CD4-positive, alpha-beta T cell treated with Interleukin-4 for 1 hour (primary cell): ENCODE measurements around the gene HSPD1.

Source experiments
- DNase-seq, 2 donors: peaks; one replicate each; pipeline ENCODE4 v3.0.0-alpha.2; 2020 to 2022

Gene HSPD1

DNA sequence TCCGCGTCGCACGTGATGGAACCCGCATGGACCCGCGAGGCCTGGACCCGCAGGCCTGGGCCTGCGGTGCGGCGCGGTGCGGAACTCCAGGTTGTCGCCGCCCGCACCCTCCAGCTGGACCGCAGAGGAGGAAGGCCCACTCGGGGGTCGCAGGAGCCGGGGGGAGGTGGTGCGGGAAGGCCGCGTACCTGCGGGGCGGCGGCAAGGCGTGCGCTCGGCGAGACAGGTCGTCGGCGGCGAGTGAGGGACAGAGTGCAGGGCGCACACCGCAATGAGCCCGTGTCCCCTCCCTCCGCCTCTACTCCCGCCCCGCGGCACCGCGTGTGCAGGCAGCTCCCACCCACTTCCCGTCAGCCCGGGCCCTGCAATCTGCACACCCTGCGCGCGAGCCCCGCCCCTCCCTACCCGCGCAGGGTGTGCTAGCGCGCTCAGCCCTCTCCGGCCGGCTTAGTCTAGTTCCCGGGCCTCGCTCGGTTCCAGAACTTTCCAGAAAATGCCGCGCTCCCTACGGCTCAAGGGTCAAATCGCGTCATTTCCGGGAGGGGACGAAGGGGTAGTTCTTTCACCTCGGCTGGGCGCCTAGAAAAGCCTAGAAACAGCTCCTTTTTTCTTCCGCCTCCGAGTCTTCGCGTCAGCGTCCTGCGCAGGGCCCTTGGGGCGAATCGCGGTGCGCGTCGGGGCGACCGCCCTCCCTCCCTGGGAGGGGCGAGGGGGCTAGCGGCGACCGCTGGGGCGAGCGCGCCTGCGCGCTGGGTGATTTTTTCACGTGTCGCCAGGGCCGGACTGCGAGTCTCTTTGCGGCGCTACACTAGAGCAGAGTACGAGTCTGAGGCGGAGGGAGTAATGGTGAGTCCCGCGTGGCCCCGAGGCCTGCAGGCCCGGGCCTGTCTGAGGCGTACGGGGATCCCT lies at the start of gene HSPD1, which contains the start of gene HSPE1:
Gene HSPD1 (minus strand): TSS at position 247 of the 909 bp plus-strand sequence. CDS start 992 bp downstream, outside the sequence.
Gene HSPE1 (plus strand): TSS at position 786 of the 909 bp plus-strand sequence. CDS start 58 bp downstream, at position 844.
- peak; percentile 99 for DNase-seq

DNA sequence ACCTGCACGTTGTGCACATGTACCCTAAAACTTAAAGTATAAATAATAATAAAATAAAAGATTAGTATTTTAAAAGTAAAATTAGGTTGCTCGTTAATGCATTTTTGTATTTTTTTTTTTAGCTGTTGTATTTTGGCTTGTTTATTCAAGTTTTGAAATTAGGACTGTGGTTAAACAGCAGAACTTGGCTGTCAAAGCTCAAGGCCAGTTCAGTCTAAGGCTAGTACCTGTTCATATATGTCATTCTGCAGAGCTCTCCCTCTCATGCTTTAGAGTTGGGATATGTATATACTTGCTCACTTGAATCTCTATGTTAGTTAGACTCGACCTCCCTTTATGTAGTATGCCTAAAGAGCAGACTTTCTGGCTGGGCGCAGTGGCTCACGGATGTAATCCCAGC lies 48.9 kb upstream of the HSPD1 start:
- DNase-seq = no peak

DNA sequence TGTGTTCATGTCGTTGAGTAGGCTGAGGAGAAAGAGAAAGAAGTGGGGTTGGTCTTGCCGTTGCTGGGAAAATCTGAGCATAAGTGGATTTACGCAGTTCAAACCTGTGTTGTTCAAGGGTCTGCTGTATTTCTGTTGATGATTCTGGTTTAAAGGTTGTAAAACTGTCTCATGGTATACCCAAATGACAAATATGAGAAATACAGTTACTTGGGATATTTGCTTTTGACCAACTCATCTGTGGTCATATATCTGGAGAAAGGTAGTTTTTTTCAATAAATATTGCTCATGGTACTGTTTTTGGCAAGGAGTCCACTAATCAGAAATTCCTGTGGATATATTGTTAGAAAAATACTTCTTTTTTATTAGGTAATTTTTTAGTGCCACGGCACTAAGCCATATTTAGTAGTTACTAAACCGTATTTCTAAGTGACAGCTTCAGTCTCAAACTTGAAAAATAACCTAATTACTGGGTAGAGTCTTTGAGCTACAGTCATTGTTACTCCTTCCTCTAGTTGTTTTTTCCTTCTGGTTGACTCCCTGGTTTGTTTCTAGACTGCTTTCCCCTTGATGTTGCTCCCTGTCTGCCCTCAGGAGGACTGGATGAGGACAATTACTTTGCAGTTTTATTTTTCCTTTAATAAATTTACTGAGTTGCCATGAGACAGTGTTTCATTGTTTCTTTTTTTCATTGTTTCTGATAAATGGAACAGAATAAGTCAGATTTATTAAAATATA lies 47.7 kb upstream of the HSPD1 start:
- no peak for DNase-seq

DNA sequence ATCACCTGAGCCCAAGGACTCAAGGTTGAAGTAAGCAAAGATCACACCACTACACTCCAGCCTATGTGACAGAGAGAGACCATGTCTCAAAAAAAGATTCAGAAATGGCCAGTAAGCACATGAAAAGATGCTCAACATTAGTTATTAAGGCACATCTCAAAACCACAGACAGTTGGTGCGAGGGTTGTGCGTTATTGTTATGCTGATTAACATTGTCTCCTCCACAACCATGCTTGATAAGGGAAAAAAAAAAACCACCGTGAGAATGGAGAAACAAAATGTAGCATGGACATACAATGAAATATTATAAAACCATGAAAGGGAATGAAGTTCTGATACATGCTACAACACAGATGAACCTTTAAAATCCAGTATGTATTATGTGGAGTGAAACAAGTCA lies 43.6 kb upstream of the HSPD1 start:
- DNase-seq = no peak

DNA sequence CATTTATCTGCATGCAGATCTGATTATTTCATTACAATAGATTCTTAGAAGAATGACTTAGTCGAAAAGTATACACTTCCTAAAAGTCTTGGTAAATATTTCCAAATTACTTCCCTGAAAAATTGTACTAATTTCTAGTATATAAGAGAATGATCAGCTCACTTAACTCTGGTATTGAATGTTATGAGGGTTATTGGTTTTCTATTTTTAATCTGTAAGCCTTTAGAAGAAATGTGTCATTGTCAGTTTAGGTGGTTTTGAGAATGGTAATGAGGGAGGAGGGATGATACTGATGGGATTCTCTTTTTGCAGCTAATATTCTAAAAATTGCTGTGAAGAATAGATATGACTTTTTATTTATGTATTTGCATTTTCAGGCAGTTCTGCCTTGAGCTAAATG lies 40.1 kb upstream of the HSPD1 start:
- DNase-seq = no peak

DNA sequence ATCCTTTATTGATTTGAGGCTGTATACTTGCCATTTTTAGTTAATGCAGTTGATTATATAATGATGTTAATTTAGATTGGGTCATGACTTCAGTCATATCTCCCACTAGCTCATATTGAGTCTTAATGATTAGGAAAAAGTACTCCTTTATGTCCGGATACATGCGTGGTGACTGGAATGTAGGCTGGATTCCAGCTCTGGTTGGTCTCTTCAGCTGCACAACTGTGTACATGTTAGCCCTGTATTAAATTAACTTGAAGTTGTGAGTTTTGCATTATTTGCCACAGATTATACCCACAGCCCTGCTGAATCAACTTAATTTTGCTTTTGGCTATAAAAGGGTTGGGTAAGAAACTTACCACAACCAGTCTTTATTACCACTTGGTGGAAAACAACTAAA lies 38.8 kb upstream of the HSPD1 start:
- DNase-seq = no peak

DNA sequence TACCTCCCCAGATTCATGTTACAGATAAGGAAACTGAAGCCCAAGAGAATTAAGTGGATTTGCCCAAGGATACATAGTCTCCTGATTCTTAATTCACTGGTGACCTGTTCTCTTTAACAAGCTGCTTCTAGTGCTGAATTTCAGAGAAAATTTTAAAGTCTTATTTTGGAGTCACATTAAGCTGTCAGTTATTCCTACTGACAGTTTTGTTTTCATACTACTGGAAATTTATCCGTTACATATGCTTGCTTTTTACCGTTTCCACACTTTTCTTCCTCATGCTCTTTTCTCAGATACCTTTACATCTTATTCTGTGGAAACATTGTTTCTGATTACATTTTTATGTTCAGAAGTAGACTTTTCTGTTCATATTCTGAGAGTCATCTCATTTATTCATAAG lies 17.5 kb upstream of the HSPD1 start:
- DNase-seq = no peak

DNA sequence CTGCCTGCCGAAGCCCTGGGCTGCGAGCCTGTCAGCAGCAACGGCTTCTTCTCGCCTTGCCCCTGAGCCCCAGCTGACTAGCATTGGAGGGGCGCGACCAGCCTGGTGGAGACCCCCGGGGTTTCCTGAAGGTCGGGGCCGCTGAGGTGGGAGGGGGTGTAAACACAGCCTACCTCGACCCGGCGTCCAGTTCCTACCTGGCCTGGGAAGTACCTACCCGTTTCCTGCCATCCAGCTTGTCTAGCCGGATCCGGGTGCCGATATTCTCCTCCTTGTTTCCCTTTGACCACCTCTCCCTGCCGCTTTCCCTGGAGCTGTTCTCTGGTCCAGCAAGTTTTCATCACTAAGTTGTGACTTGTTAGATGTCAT lies 16.7 kb upstream of the HSPD1 start:
- DNase-seq = peak; percentile 20 to 39

DNA sequence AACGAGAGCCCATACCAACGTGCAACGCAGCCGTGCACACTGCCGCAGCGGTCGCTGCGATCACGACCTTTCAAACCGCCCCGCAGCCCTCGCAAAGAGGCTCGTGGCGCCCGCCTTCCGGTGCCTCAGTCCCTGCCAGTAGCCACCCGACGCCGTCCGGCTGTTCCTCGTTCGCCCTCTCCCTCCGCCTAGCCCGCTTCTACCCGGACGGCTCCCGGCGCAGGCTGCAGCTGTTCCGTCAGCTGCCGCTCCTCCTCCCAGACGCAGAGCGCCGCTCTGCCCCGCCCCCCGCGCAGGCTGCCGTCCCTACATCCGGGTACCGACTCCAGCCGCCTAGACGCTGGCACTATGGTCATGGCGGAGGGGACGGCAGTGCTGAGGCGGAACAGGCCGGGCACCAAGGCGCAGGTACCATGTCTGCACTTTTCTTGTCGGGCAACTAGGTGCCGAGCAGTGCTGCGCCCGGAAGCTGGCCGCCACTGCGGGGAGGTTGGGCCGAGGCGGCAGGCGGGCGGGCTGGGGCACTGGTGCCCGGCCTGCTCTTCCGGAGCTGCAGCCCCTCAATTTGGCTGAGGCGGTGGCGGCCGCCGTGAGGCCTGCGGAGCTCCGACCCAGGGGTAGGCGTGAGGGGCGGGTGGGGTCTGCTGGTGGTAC lies 16.2 kb upstream of the HSPD1 start, which contains the start of gene MOB4:
Gene MOB4 (plus strand): TSS at position 328 of the 654 bp plus-strand sequence. CDS start 21 bp downstream, at position 349.
- DNase-seq = peak; percentile 94 to 95

DNA sequence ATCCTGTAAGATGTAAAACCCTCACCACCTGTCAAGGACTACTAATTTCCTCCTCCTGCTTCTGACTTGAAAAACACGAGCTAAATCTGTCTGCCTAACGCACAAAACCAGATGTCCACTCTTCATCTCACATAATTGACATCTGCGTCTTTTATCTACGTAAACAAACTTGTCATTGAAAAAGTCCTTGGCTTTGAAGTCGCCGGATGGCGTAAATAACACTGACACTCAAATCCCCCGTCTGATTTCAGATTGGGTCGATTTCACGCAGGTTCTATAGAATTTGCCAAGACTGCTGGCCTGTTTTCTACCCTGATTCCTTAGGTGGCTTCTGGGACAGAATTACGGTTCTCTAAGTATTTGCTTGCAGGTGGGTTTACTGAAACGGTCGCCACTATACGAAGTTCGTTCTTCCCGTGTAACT lies 15.7 kb upstream of the HSPD1 start:
- no peak for DNase-seq

DNA sequence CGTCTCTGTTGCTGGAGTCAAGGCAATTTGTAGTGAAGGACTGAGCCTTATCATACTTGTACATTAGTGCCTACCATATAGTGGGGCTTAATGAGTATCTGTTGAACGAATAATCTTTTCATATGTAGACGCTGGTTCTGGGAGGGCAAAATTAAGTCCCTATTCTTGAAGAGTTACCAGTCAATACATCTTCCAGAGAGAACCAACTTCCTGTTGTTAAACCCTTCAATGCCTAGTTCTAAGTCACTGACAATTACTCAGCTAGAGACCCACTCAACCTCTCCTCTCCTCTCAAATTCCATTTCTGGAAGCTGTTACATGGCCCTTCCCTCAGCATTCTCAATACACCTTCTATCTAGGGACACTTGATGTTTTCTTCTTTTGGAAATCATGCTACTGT lies 15.1 kb upstream of the HSPD1 start:
- peak in 1 of 2 donors; percentile 29 for DNase-seq

DNA sequence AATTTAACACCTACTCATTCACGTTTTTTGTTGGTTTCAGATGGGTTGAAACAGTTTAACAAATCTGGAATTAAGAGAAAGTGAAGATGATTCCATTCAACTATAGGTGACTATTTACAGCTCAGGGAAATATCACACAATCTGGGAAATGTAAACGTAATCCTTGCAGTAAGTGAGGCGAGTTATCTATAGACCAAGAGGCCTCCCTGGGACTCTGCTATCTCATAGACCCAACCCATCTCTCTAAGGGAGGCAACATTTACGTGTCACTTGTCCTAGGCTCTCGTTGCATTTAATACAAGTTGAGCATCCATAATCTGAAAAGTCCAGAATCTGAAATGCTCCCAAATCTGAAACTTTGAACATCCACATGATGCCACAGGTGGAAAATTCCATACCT lies 14.3 kb upstream of the HSPD1 start:
- no peak for DNase-seq

DNA sequence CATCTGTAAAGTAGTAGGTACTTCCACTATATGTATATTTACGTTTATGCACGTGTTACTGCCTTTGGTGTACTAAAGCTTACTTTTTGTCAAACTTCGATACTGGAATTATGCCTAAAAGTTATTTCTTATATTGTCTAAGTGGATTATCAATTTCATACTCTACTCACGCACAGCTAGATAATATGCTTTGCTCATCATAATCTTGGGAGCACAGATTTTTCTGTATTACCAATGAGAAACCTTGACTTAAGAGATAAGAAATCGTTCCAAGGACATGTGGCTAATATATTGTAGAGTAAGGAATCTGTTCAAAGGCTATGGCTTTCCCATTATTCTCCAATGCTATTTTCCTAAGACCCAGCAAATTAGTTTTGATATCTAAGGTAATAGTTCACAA lies 7.0 kb upstream of the HSPD1 start:
- no peak for DNase-seq

DNA sequence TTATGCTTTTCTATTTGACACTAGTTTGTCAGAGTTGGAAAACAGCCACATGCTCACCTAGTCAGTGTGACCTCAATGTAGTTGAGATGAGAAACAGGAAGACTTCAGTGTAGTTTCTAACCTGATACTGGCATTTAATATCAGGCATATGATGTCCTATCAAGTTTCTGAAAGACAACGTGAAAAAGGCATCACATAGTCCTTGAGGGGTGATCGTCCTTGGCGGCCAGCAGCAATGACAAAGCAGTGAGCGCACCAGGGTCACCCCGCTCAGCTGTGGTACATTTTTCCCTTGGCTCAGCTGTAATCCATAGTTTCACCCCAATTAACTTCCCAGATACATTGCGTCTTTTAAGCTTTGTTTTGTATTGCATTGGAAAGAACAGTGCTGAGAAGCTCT lies 4.9 kb upstream of the HSPD1 start:
- DNase-seq = no peak

DNA sequence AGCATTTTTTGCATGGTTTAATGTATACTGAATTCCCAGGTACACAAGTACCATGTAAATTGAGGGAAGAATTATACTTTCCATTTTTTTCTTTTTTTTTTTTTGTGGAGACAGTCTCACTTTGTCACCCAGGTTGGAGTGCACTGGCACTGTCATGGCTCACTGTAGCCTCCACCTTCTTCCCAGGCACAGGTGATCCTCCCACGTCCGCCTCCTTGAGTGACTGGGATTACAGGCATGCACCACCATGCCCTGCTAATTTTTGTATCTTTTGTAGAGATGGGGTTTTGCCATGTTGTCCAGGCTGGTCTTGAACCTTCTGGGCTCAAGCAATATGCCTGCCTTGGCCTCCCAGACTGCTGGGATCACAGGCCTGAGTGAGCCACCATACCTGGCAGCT lies 4.4 kb upstream of the HSPD1 start:
- DNase-seq = no peak

DNA sequence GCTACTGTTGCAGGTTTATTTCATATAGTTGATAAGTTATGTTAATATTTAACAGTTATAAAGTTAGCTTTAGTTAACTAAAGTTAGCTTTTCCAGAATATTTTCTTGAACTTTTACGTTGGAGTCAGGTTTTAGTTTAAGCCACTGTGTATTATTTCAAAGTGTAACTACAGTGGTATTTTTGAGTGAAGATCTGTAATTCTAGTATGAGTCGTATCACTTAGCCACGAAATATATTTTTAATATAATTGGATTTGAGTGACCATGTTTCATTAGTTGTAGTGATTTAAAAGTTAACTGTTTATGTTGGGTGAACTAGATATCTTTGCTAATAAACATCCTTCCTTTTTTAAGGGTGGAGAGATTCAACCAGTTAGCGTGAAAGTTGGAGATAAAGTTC lies 3.0 kb upstream of the HSPD1 start:
- no peak for DNase-seq

DNA sequence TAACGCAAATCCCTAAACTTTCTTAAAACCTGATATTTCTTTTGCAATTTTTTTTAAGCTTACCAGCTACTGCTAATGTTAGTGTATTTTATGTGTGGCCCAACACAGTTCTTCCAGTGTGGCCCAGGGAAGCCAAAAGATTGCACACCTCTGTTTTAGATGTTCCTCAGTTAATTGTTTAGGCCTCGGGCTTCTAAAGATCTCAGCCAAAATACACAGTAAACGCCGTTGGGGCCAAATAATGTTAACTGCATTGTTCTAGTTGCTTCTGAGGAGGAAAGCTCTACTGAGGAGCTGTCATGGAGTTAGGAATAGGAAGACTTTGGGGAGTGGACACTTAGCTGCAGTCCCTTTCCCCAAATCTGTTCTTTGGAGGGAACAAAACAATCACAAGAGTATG lies 2.6 kb upstream of the HSPD1 start:
- no peak for DNase-seq

DNA sequence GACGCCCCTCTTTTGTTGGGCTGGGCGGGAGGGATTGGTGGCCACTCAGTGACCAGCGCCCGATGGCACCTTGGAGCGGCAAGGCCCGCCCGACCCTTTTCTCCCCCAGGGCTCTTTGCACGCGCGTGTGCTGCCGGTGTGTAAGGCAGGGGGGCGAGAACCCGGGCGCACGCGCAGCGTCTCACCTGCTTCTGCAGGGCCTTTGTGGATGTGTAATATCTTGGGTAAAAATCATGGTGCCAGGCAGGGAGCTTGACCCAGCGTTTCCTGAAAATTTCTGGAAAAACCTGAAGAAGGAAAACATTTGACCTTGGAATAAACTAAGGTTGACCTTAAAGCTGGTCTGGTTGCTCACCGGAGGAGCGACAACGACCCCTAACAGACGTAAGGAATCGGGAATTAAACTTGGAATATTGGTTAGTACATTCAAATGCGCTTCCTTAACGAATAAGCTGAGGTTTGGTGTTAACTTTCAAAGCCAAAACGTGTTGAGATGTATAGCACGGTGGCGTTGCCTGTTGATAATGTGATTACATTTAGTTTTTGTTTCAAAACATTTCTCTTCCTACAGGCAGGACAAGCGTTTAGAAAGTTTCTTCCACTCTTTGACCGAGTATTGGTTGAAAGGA lies 977 bp upstream of the HSPD1 start:
- no peak for DNase-seq

DNA sequence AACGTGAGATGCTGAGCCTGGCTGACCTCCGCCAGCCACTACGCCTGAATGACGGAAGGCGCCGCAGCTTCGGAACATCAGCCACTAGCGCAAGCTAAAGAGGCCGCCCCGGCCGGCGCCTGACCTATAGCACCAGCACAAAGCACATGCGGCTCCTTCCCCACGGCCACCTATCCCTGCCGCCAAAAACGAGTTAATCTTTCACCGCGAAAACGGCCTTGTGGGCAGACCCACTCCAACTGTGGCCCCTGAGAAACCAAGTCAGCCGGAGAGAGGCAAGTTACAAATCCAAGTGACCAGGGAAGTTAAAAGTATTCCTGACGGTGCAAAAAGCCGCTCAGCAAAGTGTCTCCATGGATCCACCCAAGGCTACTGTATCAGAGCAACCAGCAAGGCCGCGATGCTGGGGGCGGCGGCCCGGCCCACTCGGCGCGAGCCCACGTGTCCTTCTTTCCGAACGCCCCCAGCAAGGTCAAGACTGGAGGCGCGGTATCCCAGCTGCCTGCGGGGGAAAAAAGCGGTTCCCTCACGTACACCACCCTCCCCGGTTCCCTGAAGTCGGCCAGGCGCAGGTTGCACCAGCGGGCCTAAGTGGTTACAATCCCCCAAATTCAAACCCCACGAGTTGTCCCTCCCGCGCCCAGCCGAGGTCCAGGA lies 575 bp downstream of the HSPD1 start:
- DNase-seq = peak; percentile 48 to 50

DNA sequence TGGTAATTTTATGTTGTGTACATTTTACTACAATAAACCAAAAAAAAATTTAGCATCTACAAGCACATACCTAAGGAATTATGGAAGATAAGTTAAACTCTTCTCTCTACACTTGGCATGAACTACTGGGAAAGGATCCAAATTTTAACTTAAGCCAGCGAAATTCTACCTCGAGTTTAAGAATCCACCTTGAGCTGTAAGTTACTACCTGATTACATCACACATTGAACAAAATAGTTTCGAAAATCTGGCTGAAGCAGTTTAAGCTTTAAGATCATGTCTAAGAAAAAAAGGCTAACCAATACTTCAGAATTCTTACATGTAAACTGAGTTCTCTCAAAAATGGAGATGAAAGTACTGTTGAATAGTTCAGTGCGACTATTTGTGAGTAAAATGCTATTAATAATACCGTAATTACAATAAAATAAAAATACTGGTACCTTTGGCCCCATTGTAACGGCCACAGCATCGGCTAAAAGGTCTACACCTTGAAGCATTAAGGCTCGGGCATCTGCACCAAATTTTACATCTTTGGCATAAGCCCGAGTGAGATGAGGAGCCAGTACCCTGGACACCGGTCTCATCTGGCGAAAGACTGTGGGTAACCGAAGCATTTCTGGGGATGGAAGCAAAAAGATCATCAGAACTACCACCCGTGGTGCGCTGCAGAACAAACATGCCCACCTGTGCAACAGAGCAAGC lies 1.3 kb downstream of the HSPD1 start:
- DNase-seq = no peak

DNA sequence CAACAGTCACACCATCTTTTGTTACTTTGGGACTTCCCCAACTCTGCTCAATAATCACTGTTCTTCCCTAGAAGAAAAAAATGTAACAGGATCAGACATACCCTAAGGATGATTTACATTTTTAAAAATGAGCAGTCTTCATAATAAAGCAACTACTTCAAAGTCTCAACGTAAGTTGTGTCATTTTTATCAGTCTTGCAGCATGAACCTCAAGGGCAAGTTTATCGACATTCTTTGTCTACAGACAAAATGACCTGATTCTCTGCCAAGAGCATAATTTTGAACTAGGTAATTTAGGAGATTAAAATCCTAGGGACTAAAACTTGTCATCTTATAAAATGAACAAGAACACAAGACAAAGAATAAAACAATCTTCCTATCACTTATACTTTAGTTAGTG lies 2.3 kb downstream of the HSPD1 start:
- DNase-seq = no peak

DNA sequence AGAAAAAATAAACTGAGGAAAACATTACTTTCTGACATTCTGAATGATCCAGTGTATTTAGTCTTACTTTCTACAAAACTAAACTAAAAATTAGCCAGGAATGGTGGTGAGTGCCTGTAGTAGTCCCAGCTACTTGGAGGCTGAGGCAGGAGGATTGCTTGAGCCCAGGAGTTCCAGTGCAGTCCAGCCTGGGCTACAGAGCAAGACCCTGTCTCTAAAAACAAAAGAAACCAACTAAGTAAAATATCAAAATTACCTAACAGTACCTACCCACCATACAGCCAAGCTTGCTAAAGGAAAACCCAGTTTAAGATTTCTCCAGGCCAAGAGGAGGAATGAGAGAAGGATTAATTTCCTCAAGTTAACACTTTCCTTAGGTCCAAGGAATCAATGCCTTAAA lies 2.9 kb downstream of the HSPD1 start:
- no peak for DNase-seq
